ENCODE measurements around the gene FBXL7.

The FBXL7 gene

GRCh38 chr5:15647251-15647650, 147.3 kb downstream of the FBXL7 start:
- DNase-seq (ENCODE audit: low read depth in 1 of 2, low spot score in 1 of 2): no peak

DNA sequence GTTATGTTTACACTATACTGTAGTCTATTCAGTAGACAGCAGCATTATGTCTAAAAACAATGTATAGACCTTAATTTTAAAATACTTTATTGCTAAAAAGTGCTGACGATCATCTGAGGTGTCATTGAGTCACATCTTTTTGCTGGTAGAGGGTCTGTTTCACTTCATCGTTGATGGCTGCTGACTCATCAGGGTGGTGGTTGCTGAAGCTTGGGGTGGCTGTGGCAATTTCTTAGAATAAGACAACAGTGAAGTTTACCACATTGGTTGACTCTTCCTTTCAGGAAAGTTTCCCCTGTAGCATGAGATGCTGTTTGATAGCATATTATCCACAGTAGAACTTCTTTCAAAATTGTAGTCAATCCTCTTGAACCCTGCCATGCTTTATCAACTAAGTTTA, 150.3 kb downstream of the FBXL7 start:
- DNase-seq (ENCODE audit: low read depth in 1 of 2, low spot score in 1 of 2): no peak

- no peak for DNase-seq (ENCODE audit: low read depth in 1 of 2, low spot score in 1 of 2)
Observed at GRCh38 chr5:15654779-15655178, 154.8 kb downstream of the FBXL7 start.

DNA sequence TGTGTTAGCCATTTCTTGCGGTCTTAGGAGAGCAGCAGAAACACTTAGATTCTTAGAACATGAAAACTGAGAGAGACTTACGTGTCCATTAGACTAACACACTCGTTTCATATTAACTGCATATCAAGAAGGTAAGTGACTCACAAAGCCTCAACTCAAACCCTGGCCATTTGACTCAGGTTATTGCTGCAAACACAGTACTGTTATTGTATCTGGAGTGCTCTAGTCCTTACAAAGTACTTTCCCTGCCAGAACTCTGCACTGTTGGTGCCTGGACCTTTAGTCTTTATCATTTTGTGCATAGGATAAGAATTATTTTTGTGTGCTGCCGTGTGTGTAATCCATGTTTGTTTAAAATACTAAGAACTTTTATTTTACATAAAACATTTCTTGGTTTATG, 155.7 kb downstream of the FBXL7 start:
- no peak for DNase-seq (ENCODE audit: low read depth in 1 of 2, low spot score in 1 of 2)

- no peak for DNase-seq (ENCODE audit: low read depth in 1 of 2, low spot score in 1 of 2)
Observed at GRCh38 chr5:15664961-15665360, 165.0 kb downstream of the FBXL7 start.

DNA sequence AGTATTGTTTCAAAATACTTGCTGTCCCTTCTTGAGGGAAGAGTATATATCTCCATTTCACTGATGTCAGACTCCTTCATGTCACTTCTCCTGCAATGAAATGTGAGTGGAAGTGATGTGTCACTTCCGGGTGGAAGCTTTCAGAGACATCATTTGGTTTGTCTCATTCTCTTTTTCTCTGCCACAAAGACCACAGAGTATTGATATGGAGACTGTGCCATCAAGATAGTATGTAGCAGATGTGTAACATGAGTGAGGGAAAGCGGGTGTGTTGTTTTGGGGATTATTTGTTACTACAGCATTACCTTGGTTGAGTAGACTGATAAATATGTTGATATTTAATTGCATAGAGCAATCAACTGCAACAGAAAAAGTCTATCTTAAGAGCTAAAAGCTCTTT, 169.8 kb downstream of the FBXL7 start:
- no peak for DNase-seq (ENCODE audit: low read depth in 1 of 2, low spot score in 1 of 2)

- no peak for DNase-seq (ENCODE audit: low read depth in 1 of 2, low spot score in 1 of 2)
Observed at GRCh38 chr5:15674716-15675115, 174.7 kb downstream of the FBXL7 start.

- no peak for DNase-seq (ENCODE audit: low read depth in 1 of 2, low spot score in 1 of 2)
Observed at GRCh38 chr5:15676591-15676990, 176.6 kb downstream of the FBXL7 start.

GRCh38 chr5:15679161-15679560, 179.2 kb downstream of the FBXL7 start:
- no peak for DNase-seq (ENCODE audit: low read depth in 1 of 2, low spot score in 1 of 2)

- no peak for DNase-seq (ENCODE audit: low read depth in 1 of 2, low spot score in 1 of 2)
Observed at GRCh38 chr5:15680455-15680854, 180.5 kb downstream of the FBXL7 start.

DNA sequence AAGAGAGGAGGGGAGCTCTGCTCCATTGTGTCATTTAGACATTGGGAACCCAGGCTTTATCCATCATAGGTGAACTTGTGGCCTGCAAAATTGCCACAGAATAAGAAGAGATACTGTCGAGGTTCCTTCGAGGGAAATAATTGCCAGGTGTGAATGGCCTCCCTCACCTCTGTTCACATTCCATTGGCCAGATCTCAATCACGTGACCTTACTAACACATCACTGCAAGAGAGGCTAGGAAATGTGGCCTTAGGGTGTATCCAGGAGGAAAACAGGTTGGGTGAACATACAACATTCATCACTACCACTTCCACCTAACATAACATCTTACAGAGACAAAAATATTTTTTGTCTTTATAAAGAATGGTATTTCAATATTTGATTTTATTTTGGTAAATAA, 182.1 kb downstream of the FBXL7 start:
- DNase-seq (ENCODE audit: low read depth in 1 of 2, low spot score in 1 of 2): no peak

- no peak for DNase-seq (ENCODE audit: low read depth in 1 of 2, low spot score in 1 of 2)
Observed at GRCh38 chr5:15682566-15682965, 182.6 kb downstream of the FBXL7 start.

GRCh38 chr5:15683332-15683731, 183.4 kb downstream of the FBXL7 start:
- no peak for DNase-seq (ENCODE audit: low read depth in 1 of 2, low spot score in 1 of 2)

GRCh38 chr5:15687401-15687800, 187.4 kb downstream of the FBXL7 start:
- DNase-seq (ENCODE audit: low read depth in 1 of 2, low spot score in 1 of 2): no peak

- DNase-seq (ENCODE audit: low read depth in 1 of 2, low spot score in 1 of 2): no peak
Observed at GRCh38 chr5:15689836-15690235, 189.9 kb downstream of the FBXL7 start.

DNA sequence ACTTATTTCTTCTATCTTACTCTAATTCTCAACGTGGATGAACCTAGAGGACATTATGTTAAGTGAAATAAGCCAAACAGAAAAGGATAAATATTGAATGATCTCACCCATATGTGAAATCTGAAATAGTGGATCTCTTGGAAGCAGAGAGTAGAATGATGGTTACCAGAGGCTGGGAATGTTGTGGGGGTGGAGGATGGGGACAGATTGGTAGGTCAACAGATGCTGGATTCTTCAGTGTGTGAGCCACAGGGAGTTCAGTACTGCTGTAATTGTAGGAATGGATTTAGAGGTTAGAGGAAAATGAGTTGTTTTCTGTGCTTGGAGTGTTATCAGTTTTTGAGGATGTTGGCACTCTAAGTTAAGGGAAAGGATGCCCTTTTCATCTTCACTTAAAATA, 190.6 kb downstream of the FBXL7 start:
- no peak for DNase-seq (ENCODE audit: low read depth in 1 of 2, low spot score in 1 of 2)

DNA sequence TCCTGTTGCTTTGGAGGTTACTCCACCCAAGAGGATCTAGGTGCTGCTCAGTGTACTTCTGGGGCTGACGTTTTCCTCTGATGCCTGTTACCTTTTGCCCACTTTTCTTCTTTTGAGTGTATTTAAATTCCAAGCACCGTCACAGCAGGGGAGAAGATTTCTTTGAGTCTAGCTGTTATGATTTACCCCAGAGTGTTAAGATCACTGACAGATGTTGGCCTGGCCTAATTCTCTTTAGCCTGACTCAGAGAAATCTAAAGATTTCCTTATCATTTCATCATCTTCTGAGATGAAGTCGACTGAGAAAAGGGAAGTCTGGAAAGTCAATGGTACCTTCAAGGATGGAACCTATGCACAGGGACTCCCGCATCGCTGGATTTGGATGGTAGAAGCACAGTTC, 191.5 kb downstream of the FBXL7 start:
- no peak for DNase-seq (ENCODE audit: low read depth in 1 of 2, low spot score in 1 of 2)

DNA sequence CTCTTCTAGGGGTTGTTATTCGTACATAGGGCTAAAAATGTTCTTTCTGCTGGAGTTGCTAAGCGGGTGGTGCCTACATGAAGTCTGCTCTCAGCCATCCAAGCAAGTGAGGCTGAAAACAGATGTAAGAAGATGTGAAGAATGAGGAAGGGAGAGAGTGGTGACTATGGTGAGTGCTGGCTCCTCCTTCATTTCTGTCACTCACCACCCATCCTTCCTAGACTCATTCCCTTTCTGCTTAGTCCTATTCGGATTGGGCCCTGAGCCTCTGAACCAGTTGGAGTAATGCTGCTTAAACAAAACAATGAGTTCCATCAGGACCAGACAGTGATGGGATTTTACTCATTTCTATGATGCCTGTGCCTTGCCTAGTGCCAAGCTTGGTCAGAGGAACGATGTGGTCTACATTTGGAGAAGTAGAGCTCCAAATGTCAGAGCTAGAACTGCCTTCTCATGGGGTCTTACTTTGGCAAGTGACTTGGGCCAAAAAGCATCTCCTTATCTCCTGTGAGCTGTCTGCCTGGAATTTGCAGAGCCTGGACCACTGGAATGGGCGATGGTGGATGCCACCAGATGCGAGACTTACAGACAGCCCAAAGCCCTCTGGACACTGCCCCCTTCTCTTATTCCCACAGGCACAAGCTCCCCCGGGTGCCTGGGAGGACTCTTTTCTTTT, 192.9 kb downstream of the FBXL7 start:
- DNase-seq (ENCODE audit: low read depth in 1 of 2, low spot score in 1 of 2): no peak

GRCh38 chr5:15693382-15693728, 193.4 kb downstream of the FBXL7 start:
- no peak for DNase-seq (ENCODE audit: low read depth in 1 of 2, low spot score in 1 of 2)

DNA sequence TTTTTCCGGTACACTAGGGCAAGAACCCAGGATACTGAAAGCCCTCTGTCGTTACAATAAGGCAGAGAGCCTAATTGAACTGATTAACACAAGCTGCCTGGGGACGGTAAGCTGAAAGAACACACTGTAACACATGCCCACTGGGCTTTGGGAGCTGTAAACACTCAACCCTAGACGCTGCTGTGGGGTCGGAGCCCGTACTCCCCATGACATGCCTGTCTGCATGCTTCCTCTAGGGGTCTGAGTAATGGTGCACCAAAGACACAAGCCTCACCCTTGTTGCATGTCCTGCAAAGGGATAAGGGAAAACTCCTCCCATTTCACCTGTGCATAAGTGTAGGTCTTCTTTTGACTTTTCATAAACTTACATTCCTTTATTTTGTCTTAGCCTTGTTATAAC, 194.0 kb downstream of the FBXL7 start:
- no peak for DNase-seq (ENCODE audit: low read depth in 1 of 2, low spot score in 1 of 2)

GRCh38 chr5:15694696-15695214, 194.8 kb downstream of the FBXL7 start:
- no peak for DNase-seq (ENCODE audit: low read depth in 1 of 2, low spot score in 1 of 2)

GRCh38 chr5:15695215-15695731, 195.3 kb downstream of the FBXL7 start:
- DNase-seq (ENCODE audit: low read depth in 1 of 2, low spot score in 1 of 2): no peak

DNA sequence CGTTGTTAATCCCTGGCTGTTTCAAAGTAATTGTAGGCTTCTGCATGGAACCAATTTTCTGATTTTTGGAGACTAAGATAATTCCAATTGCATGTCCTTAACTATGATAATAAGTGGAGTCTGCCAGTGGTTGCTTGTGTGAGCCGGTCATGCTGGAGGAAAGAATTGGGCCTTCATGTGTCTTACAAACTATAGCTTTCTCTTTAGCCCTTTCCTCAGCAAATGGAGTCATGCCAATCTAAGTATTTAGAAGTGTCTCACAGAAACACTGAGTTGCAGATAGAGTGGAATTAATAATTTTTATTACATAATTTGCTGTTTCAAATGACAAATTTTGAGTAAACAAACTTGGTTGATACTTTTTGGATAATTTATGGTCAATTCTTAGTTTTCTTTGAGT, 200.4 kb downstream of the FBXL7 start:
- DNase-seq (ENCODE audit: low read depth in 1 of 2, low spot score in 1 of 2): no peak

All from stimulated activated CD4-positive, alpha-beta T cell treated with anti-CD3 and anti-CD28 coated beads, Interleukin-15, amount 100 ng/mL, for 1 hour (primary cell).